SK-N-SH (cell line): ENCODE results near the gene SLC8A1. TPM values are rescaled to one million over a fixed set of nuclear protein-coding genes. Genes with fewer than 3 reads are reported as not detected.

Experiments
- CTCF ChIA-PET: fragments of 300-600, 350-600 bp; formaldehyde crosslinking; extraction: SDS; loops from one replicate; lab custom pipeline; 2021; lab: Yijun Ruan, JAX
- POLR2A ChIA-PET: fragments of 350-600 bp; sonication (Branson Sonifier 250); formaldehyde crosslinking; extraction: SDS; loops from one replicate; lab custom pipeline; 2020; ENCODE audit warnings: antibody characterized with exemption, inconsistent platforms; lab: Yijun Ruan, JAX
- DNase-seq: peaks from one replicate; pipeline ENCODE4 v3.0.0; 2012
- H2AFZ ChIP-seq: fragments of 200-600 bp; sonication (generic); 2 replicates; pipeline ENCODE4 v1.8.1; 2016; ENCODE audit warnings: antibody characterized with exemption, mild to moderate bottlenecking, low read depth
- H3F3A ChIP-seq: fragments of 200-600 bp; sonication (generic); replicated peaks from 2 replicates; pipeline ENCODE3; 2016; ENCODE audit warnings: antibody characterized with exemption, mild to moderate bottlenecking; ENCODE audit not compliant: insufficient read depth
- H3K27ac ChIP-seq, 2 experiments: fragments of 200-500 bp in 1 of 2; fragments of 200-600 bp in 1 of 2; sonication (Bioruptor generic) in 1 of 2; sonication (generic), shearing (Covaris generic) in 1 of 2; 2 replicates each; pipeline versions ENCODE4 v1.5.1 to v1.6.1; 2014 to 2016; ENCODE audit warnings: low read depth in 2 of 2, inconsistent platforms in 1 of 2, low read length in 1 of 2, mild to moderate bottlenecking in 1 of 2, mixed read lengths in 1 of 2
- H3K27me3 ChIP-seq: fragments of 200-600 bp; sonication (generic), shearing (Covaris generic); 2 replicates; pipeline ENCODE4 v1.6.1; 2016; ENCODE audit warnings: mixed run types; ENCODE audit not compliant: insufficient read depth
- H3K36me3 ChIP-seq, 2 experiments: fragments of 200-500 bp in 1 of 2; fragments of 200-600 bp in 1 of 2; sonication (Bioruptor generic) in 1 of 2; sonication (generic) in 1 of 2; replicated peaks in 1 of 2; 2 replicates each; pipeline versions ENCODE3 to v1.5.1; 2014 to 2016; ENCODE audit warnings: low read length in 1 of 2, mild to moderate bottlenecking in 1 of 2; ENCODE audit not compliant: insufficient read depth in 2 of 2, control insufficient read depth in 1 of 2
- H3K4me1 ChIP-seq, 2 experiments: fragments of 200-500 bp in 1 of 2; fragments of 200-600 bp in 1 of 2; sonication (Bioruptor generic) in 1 of 2; sonication (generic), shearing (Covaris generic) in 1 of 2; 2 replicates each; pipeline versions ENCODE4 v1.5.1 to v1.6.1; 2014 to 2016; ENCODE audit warnings: low read depth in 1 of 2, low read length in 1 of 2, mixed run types in 1 of 2; ENCODE audit not compliant: insufficient read depth in 2 of 2, control insufficient read depth in 1 of 2
- H3K4me2 ChIP-seq: fragments of 200-600 bp; sonication (generic), shearing (Covaris generic); 2 replicates; pipeline ENCODE4 v1.6.1; 2017; ENCODE audit warnings: mixed run types
- H3K4me3 ChIP-seq, 2 experiments: fragments of 200-500 bp in 1 of 2; fragments of 200-600 bp in 1 of 2; sonication (Bioruptor generic) in 1 of 2; sonication (generic), shearing (Covaris generic) in 1 of 2; 2 replicates each; pipeline versions ENCODE4 v1.5.1 to v1.8.1; 2014 to 2016; ENCODE audit warnings: low read depth in 2 of 2, inconsistent platforms in 1 of 2, low read length in 1 of 2, mild to moderate bottlenecking in 1 of 2, mixed read lengths in 1 of 2, moderate library complexity in 1 of 2
- H3K79me2 ChIP-seq: fragments of 200-600 bp; sonication (generic); 2 replicates; pipeline ENCODE4 v1.8.1; 2017; ENCODE audit warnings: mild to moderate bottlenecking; ENCODE audit not compliant: insufficient read depth
- H3K9ac ChIP-seq: fragments of 200-600 bp; sonication (generic); 2 replicates; pipeline ENCODE4 v1.6.1; 2017; ENCODE audit warnings: mixed run types
- H3K9me2 ChIP-seq: fragments of 200-600 bp; sonication (generic); 2 replicates; pipeline ENCODE4 v1.6.1; 2017; ENCODE audit warnings: mixed run types
- H3K9me3 ChIP-seq: fragments of 200-600 bp; sonication (generic); 2 replicates; pipeline ENCODE4 v1.6.1; 2017; ENCODE audit warnings: mixed run types, mild to moderate bottlenecking, moderate library complexity
- H4K20me1 ChIP-seq: fragments of 200-600 bp; sonication (generic); 2 replicates; pipeline ENCODE4 v1.6.1; 2017; ENCODE audit warnings: mild to moderate bottlenecking, mixed run types; ENCODE audit not compliant: insufficient read depth
- CHD2 ChIP-seq: fragments of 150-350 bp; IDR thresholded peaks from 2 replicates; pipeline ENCODE4 v1.6.1; 2018; ENCODE audit warnings: low read length; ENCODE audit not compliant: partially characterized antibody
- ELF1 ChIP-seq: IDR thresholded peaks from 2 replicates; pipeline ENCODE4 v1.4.0; 2012
- EZH2phosphoT487 ChIP-seq: fragments of 200-600 bp; sonication (generic); IDR thresholded peaks from 2 replicates; pipeline ENCODE4 v1.6.1; 2017; ENCODE audit warnings: low read depth, mixed run types, mild to moderate bottlenecking, antibody characterized with exemption, moderate library complexity, borderline replicate concordance
- FOSL2 ChIP-seq: IDR thresholded peaks from 2 replicates; pipeline ENCODE4 v1.4.0; 2012; ENCODE audit warnings: low read depth, mild to moderate bottlenecking, moderate library complexity, borderline replicate concordance
- FOXJ3 ChIP-seq: sonication (generic); formaldehyde crosslinking; IDR thresholded peaks from 2 replicates; pipeline ENCODE4 v1.5.1; 2020; ENCODE audit warnings: mild to moderate bottlenecking, missing genetic modification reagents
- JUND ChIP-seq: IDR thresholded peaks from 2 replicates; pipeline ENCODE4 v1.4.0; 2012
- MXI1 ChIP-seq: IDR thresholded peaks from 2 replicates; pipeline ENCODE4 v1.6.1; 2012; ENCODE audit warnings: mild to moderate bottlenecking, low read depth, low read length, improper control_type of control experiment
- NRF1 ChIP-seq: IDR thresholded peaks from 2 replicates; pipeline ENCODE4 v1.6.1; 2012; ENCODE audit warnings: low read depth, mild to moderate bottlenecking, low read length
- RAD21 ChIP-seq: IDR thresholded peaks from 2 replicates; pipeline ENCODE4 v1.6.1; 2012; ENCODE audit warnings: mild to moderate bottlenecking, low read length
- RCOR1 ChIP-seq: fragments of 150-350 bp; IDR thresholded peaks from 2 replicates; pipeline ENCODE4 v1.6.1; 2017; ENCODE audit warnings: antibody characterized with exemption, low read length
- SMC3 ChIP-seq: IDR thresholded peaks from 2 replicates; pipeline ENCODE4 v1.6.1; 2012; ENCODE audit warnings: low read depth, low read length, improper control_type of control experiment
- TAF1 ChIP-seq: IDR thresholded peaks from 2 replicates; pipeline ENCODE4 v1.6.1; 2012; ENCODE audit warnings: low read depth, mild to moderate bottlenecking, low read length, moderate library complexity, borderline replicate concordance
- TCF12 ChIP-seq: IDR thresholded peaks from 2 replicates; pipeline ENCODE4 v1.4.0; 2012
- TEAD4 ChIP-seq: IDR thresholded peaks from 2 replicates; pipeline ENCODE4 v1.4.0; 2012; ENCODE audit warnings: mild to moderate bottlenecking, borderline replicate concordance; ENCODE audit not compliant: insufficient read depth
- WGBS: methylation state at CpG from one replicate; pipeline ENCODE4 v1.1.6; 2017; ENCODE audit warnings: low lambda C conversion rate; 5-methylcytosine and 5-hydroxymethylcytosine counted together
- polyA plus RNA-seq, 3 experiments: library from polyadenylated mRNA; depleted of rRNA; stranded (reverse); fragments of >200 nt; gene quantifications; 2 replicates each; pipeline ENCODE4 v1.2.3, GENCODE V29; 2012
- TF ChIP-seq, protein P1 (sequence below): IDR thresholded peaks from 2 replicates; pipeline ENCODE4 v1.4.0; 2012; ENCODE audit warnings: low read depth
- TF ChIP-seq, protein P2 (sequence below): IDR thresholded peaks from 2 replicates; pipeline ENCODE4 v1.4.0; 2012; ENCODE audit warnings: low read depth, borderline replicate concordance
- TF ChIP-seq, protein P3 (sequence below): IDR thresholded peaks from 2 replicates; pipeline ENCODE4 v1.6.1; 2012; ENCODE audit warnings: mild to moderate bottlenecking, low read depth, low read length, moderate library complexity

The SLC8A1 gene
- polyA plus RNA-seq, 1 of the 3 experiments (the other 2 are of a cell fraction) = 3.2 TPM

GRCh38 chr2:40249577-40249976 is 202.3 kb downstream of the SLC8A1 start:
- Histone ChIP-seq H3K9me3 (no peaks in the 10 kb centered on the region), H3K4me3 (no peak overlapping the region), H3K9me2 (no peaks in the 10 kb centered on the region)
- 71% methylated on average over 2 of the region's 2 CpGs for WGBS
- DNase-seq = no peak
- POLR2A ChIA-PET = no interaction called here
- no peak for TF ChIP-seq JUND
- no peak for TF ChIP-seq SMC3
- TF ChIP-seq ELF1 = no peak
- TF ChIP-seq RAD21 = no peak
- TF ChIP-seq NRF1 = no peak
- no peak for TF ChIP-seq EZH2phosphoT487
- TF ChIP-seq CHD2 = no peak
- TF ChIP-seq, protein P1, sequence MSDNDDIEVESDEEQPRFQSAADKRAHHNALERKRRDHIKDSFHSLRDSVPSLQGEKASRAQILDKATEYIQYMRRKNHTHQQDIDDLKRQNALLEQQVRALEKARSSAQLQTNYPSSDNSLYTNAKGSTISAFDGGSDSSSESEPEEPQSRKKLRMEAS = no peak
- TF ChIP-seq, protein P2, sequence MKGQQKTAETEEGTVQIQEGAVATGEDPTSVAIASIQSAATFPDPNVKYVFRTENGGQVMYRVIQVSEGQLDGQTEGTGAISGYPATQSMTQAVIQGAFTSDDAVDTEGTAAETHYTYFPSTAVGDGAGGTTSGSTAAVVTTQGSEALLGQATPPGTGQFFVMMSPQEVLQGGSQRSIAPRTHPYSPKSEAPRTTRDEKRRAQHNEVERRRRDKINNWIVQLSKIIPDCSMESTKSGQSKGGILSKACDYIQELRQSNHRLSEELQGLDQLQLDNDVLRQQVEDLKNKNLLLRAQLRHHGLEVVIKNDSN = no peak
- TF ChIP-seq, protein P3, sequence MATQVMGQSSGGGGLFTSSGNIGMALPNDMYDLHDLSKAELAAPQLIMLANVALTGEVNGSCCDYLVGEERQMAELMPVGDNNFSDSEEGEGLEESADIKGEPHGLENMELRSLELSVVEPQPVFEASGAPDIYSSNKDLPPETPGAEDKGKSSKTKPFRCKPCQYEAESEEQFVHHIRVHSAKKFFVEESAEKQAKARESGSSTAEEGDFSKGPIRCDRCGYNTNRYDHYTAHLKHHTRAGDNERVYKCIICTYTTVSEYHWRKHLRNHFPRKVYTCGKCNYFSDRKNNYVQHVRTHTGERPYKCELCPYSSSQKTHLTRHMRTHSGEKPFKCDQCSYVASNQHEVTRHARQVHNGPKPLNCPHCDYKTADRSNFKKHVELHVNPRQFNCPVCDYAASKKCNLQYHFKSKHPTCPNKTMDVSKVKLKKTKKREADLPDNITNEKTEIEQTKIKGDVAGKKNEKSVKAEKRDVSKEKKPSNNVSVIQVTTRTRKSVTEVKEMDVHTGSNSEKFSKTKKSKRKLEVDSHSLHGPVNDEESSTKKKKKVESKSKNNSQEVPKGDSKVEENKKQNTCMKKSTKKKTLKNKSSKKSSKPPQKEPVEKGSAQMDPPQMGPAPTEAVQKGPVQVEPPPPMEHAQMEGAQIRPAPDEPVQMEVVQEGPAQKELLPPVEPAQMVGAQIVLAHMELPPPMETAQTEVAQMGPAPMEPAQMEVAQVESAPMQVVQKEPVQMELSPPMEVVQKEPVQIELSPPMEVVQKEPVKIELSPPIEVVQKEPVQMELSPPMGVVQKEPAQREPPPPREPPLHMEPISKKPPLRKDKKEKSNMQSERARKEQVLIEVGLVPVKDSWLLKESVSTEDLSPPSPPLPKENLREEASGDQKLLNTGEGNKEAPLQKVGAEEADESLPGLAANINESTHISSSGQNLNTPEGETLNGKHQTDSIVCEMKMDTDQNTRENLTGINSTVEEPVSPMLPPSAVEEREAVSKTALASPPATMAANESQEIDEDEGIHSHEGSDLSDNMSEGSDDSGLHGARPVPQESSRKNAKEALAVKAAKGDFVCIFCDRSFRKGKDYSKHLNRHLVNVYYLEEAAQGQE = no peak
- TF ChIP-seq MXI1 = no peak
- TF ChIP-seq RCOR1 = no peak
- TF ChIP-seq TCF12 = no peak
- TF ChIP-seq FOSL2 = no peak
- TF ChIP-seq TEAD4 = no peak
- TF ChIP-seq TAF1 = no peak
- TF ChIP-seq FOXJ3 (CRISPR knock-in tag) = no peak
- TF ChIP-seq, all 33 proteins: peak for 0
- Histone ChIP-seq H3K4me1 (no peaks in the 10 kb centered on the region; a peak in 1 of 4 replicates), H3K27me3 (no peaks in the 10 kb centered on the region), H2AFZ (no peak overlapping the region), H3K27ac (no peak overlapping the region), H3K9ac (no peak overlapping the region), H3K79me2 (no peaks in the 10 kb centered on the region), H3K36me3 (no peaks in the 10 kb centered on the region), H3K4me2 (no peak overlapping the region), H3F3A (no peaks in the 10 kb centered on the region), H4K20me1 (no peaks in the 10 kb centered on the region)
- CTCF ChIA-PET = interaction anchor here (1.0 to 1.3 kb wide), 3 partner anchors 9 to 306 kb away, joined by 3 to 4 read pairs (median 3); no protein-coding TSS in a partner anchor
